ENCODE data around the gene PLD1.

The PLD1 gene

GRCh38 chr3:171776411-171776810, 33.9 kb downstream of the PLD1 start:
- no peak overlapping the region for H3K4me3 ChIP-seq (replicated peaks; ENCODE audit: low read depth, low read length)
- TF ChIP-seq CTCF (IDR thresholded peaks at IDR 0.05; ENCODE audit: low read length, missing control alignments) = no peak
- DNase-seq (ENCODE audit: low read depth) = no peak

DNA sequence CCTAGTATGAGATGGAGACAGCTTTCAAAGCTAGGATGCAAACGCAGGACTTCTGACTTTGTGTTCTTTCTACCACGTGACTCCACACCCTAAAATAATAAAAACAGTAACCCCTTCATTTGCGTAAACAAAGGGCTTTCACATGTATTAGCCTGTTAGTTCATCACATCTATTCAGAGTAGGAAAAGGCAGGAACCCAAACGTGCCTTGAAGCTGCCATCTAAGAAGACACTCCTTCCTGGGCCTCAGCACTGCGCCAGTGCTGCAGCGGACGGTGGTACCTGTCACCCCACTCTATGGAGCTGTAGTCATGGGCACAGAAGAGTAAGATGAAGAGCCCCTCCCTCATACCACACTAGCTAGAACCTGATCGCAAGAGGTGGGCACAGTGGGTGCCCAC, 34.3 kb downstream of the PLD1 start:
- TF ChIP-seq CTCF (IDR thresholded peaks at IDR 0.05; ENCODE audit: low read length, missing control alignments) = no peak
- DNase-seq (ENCODE audit: low read depth) = no peak
- no peak overlapping the region for H3K4me3 ChIP-seq (replicated peaks; ENCODE audit: low read depth, low read length)

GRCh38 chr3:171774521-171774920, 35.8 kb downstream of the PLD1 start:
- DNase-seq (ENCODE audit: low read depth) = no peak
- TF ChIP-seq CTCF (IDR thresholded peaks at IDR 0.05; ENCODE audit: low read length, missing control alignments) = no peak
- no peak overlapping the region for H3K4me3 ChIP-seq (replicated peaks; ENCODE audit: low read depth, low read length)

GRCh38 chr3:171772427-171773056, 37.7 kb downstream of the PLD1 start:
- peak; percentile 82 for DNase-seq (ENCODE audit: low read depth)
- peak; percentile 80 for TF ChIP-seq CTCF (IDR thresholded peaks at IDR 0.05; ENCODE audit: low read length, missing control alignments)
- no peak overlapping the region for H3K4me3 ChIP-seq (replicated peaks; ENCODE audit: low read depth, low read length)

DNA sequence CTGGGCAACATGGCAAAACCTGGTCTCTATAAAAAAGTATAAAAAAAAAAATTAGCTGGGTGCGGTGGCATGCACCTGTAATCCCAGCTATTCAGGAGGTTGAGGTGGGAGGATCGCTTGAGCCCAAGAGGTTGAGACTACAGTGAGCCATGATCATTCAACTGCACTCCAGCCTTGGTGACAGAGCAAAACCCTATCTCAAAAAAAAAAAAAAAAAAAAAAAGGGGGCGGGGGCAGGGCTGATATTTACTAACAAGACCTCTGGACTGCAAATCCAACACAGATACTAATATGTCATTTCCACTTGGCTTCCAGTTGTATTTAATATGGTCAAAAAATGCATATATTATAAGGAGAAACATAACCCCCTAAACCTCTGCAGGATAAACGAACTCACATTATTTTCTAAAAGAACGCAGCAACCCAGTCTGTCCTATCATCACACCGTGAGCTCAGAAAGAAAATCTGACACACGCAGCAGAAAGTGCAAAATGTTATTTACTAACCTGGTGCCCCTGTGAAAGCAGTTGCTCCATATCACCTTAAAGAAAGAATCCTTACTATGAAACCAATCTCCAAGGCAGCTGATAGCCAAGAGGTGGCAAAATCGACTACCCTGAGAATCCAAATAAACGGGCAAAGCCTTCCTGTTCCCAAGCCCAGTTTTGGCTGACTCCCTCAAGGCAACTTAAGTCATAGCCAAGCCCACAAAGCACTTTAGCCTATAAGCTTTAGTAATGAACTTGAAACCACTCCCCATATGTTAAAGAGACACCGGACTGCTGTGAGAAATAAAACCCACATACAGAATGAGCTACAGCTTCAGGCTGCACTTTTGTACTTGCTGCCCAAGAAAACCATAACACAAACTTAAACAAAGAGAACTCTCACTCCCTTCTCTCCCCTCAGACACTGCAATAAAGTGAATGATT, 39.3 kb downstream of the PLD1 start:
- DNase-seq (ENCODE audit: low read depth) = peak; percentile 93

GRCh38 chr3:171769461-171769860, 40.8 kb downstream of the PLD1 start:
- no peak for DNase-seq (ENCODE audit: low read depth)
- H3K4me3 ChIP-seq (replicated peaks; ENCODE audit: low read depth, low read length) = no peak overlapping the region
- no peak for TF ChIP-seq CTCF (IDR thresholded peaks at IDR 0.05; ENCODE audit: low read length, missing control alignments)

More for the DNA sequence above, 39.3 kb downstream of the PLD1 start:
- H3K4me3 ChIP-seq (replicated peaks; ENCODE audit: low read depth, low read length) = peak overlapping the region; percentile 66
- no peak for TF ChIP-seq CTCF (IDR thresholded peaks at IDR 0.05; ENCODE audit: low read length, missing control alignments)

All from fibroblast of pulmonary artery (primary cell).